OCI-LY7 (cell line): Measurements from ENCODE around the gene LRRC7. TPM values are rescaled to one million over a fixed set of nuclear protein-coding genes. Genes with fewer than 3 reads are reported as not detected.
"Not testable (repeated sequence)": the region's sequence is repeated elsewhere in the genome, so short reads cannot be mapped to it uniquely, and the experiment has no call there.

Source experiments
- BruUV-seq: library from RNA; stranded (reverse); fragments of 400-500 nt; replicated peaks from 2 replicates; lab custom pipeline; 2021; lab: Mats Ljungman, UMichigan
- CTCF ChIA-PET: fragments of 300-600 bp; sonication (Branson Sonifier 250); formaldehyde crosslinking; loops from one replicate; lab custom pipeline; 2022; ENCODE audit warnings: antibody characterized with exemption; ENCODE audit not compliant: unreplicated experiment; lab: Charles Lee
- POLR2A ChIA-PET: fragments of 300-600 bp; sonication (Branson Sonifier 250); formaldehyde crosslinking; loops from one replicate; lab custom pipeline; 2022; ENCODE audit warnings: antibody characterized with exemption; lab: Charles Lee
- DNase-seq: peaks from one replicate; pipeline ENCODE4 v3.0.0-alpha.2; 2015; ENCODE audit warnings: low spot score
- H2AFZ ChIP-seq: fragments of 200-600 bp; sonication (generic), shearing (Covaris generic); 2 replicates; pipeline ENCODE4 v1.6.1; 2014; ENCODE audit warnings: mild to moderate bottlenecking, antibody characterized with exemption, low read length, moderate library complexity
- H3K27ac ChIP-seq: fragments of 200-600 bp; sonication (generic); 2 replicates; pipeline ENCODE4 v1.5.1; 2014; ENCODE audit warnings: mixed run types, low read depth, mild to moderate bottlenecking, moderate library complexity, low read length, inconsistent platforms; ENCODE audit not compliant: poor library complexity, severe bottlenecking
- H3K36me3 ChIP-seq: fragments of 200-600 bp; sonication (generic); 2 replicates; pipeline ENCODE4 v1.6.1; 2014; ENCODE audit warnings: mild to moderate bottlenecking, antibody characterized with exemption, low read length, moderate library complexity, mixed read lengths; ENCODE audit not compliant: insufficient read depth
- H3K4me1 ChIP-seq: fragments of 200-600 bp; sonication (generic); 2 replicates; pipeline ENCODE4 v1.5.1; 2014; ENCODE audit warnings: mild to moderate bottlenecking, low read length; ENCODE audit not compliant: insufficient read depth, poor library complexity, severe bottlenecking
- H3K4me2 ChIP-seq: fragments of 200-600 bp; sonication (generic); 2 replicates; pipeline ENCODE4 v1.6.1; 2014; ENCODE audit warnings: mild to moderate bottlenecking, low read length
- H3K4me3 ChIP-seq: fragments of 200-600 bp; sonication (generic); 2 replicates; pipeline ENCODE4 v1.5.1; 2014; ENCODE audit warnings: mild to moderate bottlenecking, low read depth, low read length; ENCODE audit not compliant: poor library complexity, severe bottlenecking
- H3K79me2 ChIP-seq: fragments of 200-600 bp; sonication (generic); 2 replicates; pipeline ENCODE4 v1.6.1; 2016; ENCODE audit warnings: low read depth, mild to moderate bottlenecking, low read length, moderate library complexity, mixed read lengths; ENCODE audit not compliant: insufficient read depth
- H3K9me2 ChIP-seq: fragments of 200-600 bp; sonication (generic); 2 replicates; pipeline ENCODE4 v1.6.1; 2016; ENCODE audit warnings: mild to moderate bottlenecking, low read length, mixed read lengths; ENCODE audit not compliant: insufficient read depth
- H3K9me3 ChIP-seq: fragments of 200-600 bp; sonication (generic); 2 replicates; pipeline ENCODE4 v1.6.1; 2014; ENCODE audit warnings: mild to moderate bottlenecking, mixed run types, low read length, mixed read lengths
- H4K20me1 ChIP-seq: fragments of 200-600 bp; sonication (generic); 2 replicates; pipeline ENCODE4 v1.6.1; 2014; ENCODE audit warnings: mild to moderate bottlenecking, antibody characterized with exemption, low read length, moderate library complexity, mixed read lengths; ENCODE audit not compliant: insufficient read depth
- EZH2phosphoT487 ChIP-seq: fragments of 200-600 bp; sonication (generic); IDR thresholded peaks from 2 replicates; pipeline ENCODE4 v1.6.1; 2018; ENCODE audit warnings: low read depth, borderline replicate concordance, mild to moderate bottlenecking, mixed run types, antibody characterized with exemption, low read length, moderate library complexity, mixed read lengths
- intact Hi-C: fragments of 100-400 bp; cut with micrococcal nuclease; formaldehyde crosslinking; loops from one replicate; pipeline ENCODE4 v1.10.0; 2022; ENCODE audit not compliant: unreplicated experiment
- total RNA-seq, 2 experiments: library from RNA; depleted of rRNA in 1 of 2; stranded (reverse); fragments of >200 nt in 1 of 2; shearing (Covaris generic) in 1 of 2; gene quantifications; 2 replicates each; pipeline ENCODE4 v1.2.3, GENCODE V29; 2014 to 2022
- TF ChIP-seq, protein P1 (sequence below): fragments of 200-600 bp; sonication (generic); conservative IDR thresholded peaks from 2 replicates; pipeline ENCODE4 v1.5.1; 2014; ENCODE audit warnings: mild to moderate bottlenecking, antibody characterized with exemption, low read length, moderate library complexity, mixed read lengths

The LRRC7 gene
- total RNA-seq, 2 experiments from 2014 or later: not detected

DNA sequence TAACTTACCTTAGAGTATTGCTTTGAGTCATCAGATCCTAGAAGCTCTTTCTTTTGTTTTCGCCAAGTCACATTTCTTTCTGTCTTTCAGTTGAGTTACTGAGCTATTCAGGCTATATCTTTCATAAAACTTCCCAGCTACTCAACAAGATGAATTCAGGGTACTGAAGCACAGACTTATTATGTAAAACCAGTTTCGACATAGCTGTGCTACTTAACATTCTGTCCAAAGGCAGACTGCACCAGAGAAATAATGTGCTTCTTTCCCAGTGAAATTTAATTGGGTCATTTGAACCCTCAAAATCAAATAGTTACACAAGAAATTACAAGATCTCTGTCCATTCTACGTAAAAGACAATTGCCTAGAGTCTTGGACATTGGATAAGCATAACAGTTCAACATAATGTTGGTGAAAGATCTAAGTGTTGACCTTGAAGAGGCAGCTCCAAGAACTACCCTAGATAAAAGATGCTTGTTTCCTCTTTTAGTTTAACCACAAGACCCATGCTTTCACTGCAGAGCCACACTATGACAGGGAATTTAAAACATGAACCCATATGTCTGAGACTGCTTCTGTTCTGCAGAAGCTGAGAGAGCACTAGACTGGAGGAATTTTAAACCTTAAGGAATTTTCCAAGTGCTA is 474.5 kb downstream of the LRRC7 start:
- Histone ChIP-seq H2AFZ (no peak overlapping the region), H3K4me2 (no peak overlapping the region), H3K27ac (no peak overlapping the region), H4K20me1 (no peaks in the 10 kb centered on the region), H3K9me3 (no peaks in the 10 kb centered on the region), H3K9me2 (no peaks in the 10 kb centered on the region), H3K79me2 (no peaks in the 10 kb centered on the region), H3K4me3 (no peak overlapping the region), H3K36me3 (no peaks in the 10 kb centered on the region), H3K4me1 (no peaks in the 10 kb centered on the region)
- no peak for DNase-seq
- TF ChIP-seq EZH2phosphoT487: no peak
- TF ChIP-seq, protein P1, sequence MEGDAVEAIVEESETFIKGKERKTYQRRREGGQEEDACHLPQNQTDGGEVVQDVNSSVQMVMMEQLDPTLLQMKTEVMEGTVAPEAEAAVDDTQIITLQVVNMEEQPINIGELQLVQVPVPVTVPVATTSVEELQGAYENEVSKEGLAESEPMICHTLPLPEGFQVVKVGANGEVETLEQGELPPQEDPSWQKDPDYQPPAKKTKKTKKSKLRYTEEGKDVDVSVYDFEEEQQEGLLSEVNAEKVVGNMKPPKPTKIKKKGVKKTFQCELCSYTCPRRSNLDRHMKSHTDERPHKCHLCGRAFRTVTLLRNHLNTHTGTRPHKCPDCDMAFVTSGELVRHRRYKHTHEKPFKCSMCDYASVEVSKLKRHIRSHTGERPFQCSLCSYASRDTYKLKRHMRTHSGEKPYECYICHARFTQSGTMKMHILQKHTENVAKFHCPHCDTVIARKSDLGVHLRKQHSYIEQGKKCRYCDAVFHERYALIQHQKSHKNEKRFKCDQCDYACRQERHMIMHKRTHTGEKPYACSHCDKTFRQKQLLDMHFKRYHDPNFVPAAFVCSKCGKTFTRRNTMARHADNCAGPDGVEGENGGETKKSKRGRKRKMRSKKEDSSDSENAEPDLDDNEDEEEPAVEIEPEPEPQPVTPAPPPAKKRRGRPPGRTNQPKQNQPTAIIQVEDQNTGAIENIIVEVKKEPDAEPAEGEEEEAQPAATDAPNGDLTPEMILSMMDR: no peak
- ChIA-PET POLR2A (interaction anchor here (0.6 to 1.1 kb wide), 3 partner anchors 15 to 799 kb away, joined by 3 to 6 read pairs (median 4); no protein-coding TSS in a partner anchor), CTCF (no interaction called here)
- intact Hi-C loops: no loop called here
- no TSS peak for BruUV-seq

DNA sequence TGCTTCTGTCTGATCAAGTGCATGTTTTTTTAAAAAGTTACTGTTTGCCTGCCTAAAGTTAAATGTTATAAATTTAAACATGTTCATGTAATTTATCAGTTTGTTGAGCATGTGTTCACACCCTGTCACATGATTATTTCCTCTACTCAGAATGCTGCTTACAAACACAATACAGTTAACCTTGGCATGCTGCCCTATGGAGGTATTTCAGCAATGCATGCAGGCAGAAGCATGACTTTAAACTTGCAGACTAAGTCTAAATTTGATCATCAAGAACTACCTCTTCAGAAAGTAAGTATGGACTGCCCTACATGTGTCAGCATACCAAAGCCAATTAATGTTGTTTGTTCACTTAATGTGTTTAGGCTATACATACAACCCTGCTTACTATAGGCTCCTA is 476.1 kb downstream of the LRRC7 start:
- no peaks in the 10 kb centered on the region for H3K4me1 ChIP-seq
- TF ChIP-seq, protein P1: no peak
- no peak for TF ChIP-seq EZH2phosphoT487
- H2AFZ ChIP-seq: no peak overlapping the region
- H3K4me2 ChIP-seq: no peak overlapping the region
- H4K20me1 ChIP-seq: no peaks in the 10 kb centered on the region
- POLR2A ChIA-PET: no interaction called here
- H3K9me2 ChIP-seq: no peaks in the 10 kb centered on the region
- CTCF ChIA-PET: no interaction called here
- H3K4me3 ChIP-seq: no peak overlapping the region
- no peak overlapping the region for H3K27ac ChIP-seq
- no TSS peak for BruUV-seq
- intact Hi-C loops: no loop called here
- no peaks in the 10 kb centered on the region for H3K36me3 ChIP-seq
- no peak for DNase-seq
- no peaks in the 10 kb centered on the region for H3K9me3 ChIP-seq
- no peaks in the 10 kb centered on the region for H3K79me2 ChIP-seq

DNA sequence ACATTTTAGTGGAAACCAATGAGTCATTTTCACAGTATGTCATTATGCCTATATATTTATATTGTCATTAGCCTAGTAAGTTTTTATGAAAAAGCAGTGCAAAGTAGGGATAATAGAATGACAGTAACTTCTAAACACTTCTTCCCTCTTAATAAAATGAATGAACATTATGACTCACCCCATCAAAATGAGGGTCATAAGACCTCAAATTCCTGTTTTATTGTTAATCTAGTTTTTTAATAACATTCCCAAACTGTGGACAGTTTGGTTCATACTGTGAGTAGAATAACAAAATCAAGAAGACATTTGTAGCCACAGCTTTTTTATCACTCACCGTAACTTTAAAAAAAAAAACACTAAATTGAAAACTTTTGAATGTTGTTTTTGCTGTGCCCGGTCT is 477.1 kb downstream of the LRRC7 start:
- no peak overlapping the region for H2AFZ ChIP-seq
- no peaks in the 10 kb centered on the region for H3K79me2 ChIP-seq
- no peak overlapping the region for H3K4me3 ChIP-seq
- intact Hi-C loops: no loop called here
- POLR2A ChIA-PET: interaction anchor here (0.7 kb wide), 1 partner anchor 1470 kb away, joined by 3 read pairs; no protein-coding TSS in a partner anchor
- TF ChIP-seq, protein P1: no peak
- TF ChIP-seq EZH2phosphoT487: no peak
- H3K4me2 ChIP-seq: no peak overlapping the region
- no peaks in the 10 kb centered on the region for H3K36me3 ChIP-seq
- no peaks in the 10 kb centered on the region for H3K9me3 ChIP-seq
- no peak for DNase-seq
- no peak overlapping the region for H3K27ac ChIP-seq
- H3K4me1 ChIP-seq: no peaks in the 10 kb centered on the region
- CTCF ChIA-PET: no interaction called here
- H4K20me1 ChIP-seq: no peaks in the 10 kb centered on the region
- BruUV-seq: no TSS peak
- H3K9me2 ChIP-seq: no peaks in the 10 kb centered on the region

GRCh38 chr1:70045581-70045980 is 477.9 kb downstream of the LRRC7 start:
- CTCF ChIA-PET, H3K4me2 ChIP-seq, H3K36me3 ChIP-seq, H3K27ac ChIP-seq, H3K4me1 ChIP-seq, POLR2A ChIA-PET, H4K20me1 ChIP-seq, intact Hi-C loops, DNase-seq, BruUV-seq, H3K79me2 ChIP-seq, H3K9me2 ChIP-seq, H3K4me3 ChIP-seq, H3K9me3 ChIP-seq, H2AFZ ChIP-seq: not testable (repeated sequence)
